Calu3 (cell line): ENCODE data around the gene CARMIL1. TPM values are rescaled to one million over a fixed set of nuclear protein-coding genes. Genes with fewer than 3 reads are reported as not detected.

ENCODE experiments used
- BruUV-seq: library from RNA; stranded (reverse); fragments of 400-500 nt; replicated peaks from 2 replicates; lab custom pipeline; 2021; lab: Mats Ljungman, UMichigan
- CTCF ChIA-PET: fragments of 300-600 bp; sonication (Branson Sonifier 250); formaldehyde crosslinking; loops from one replicate; lab custom pipeline; 2022; ENCODE audit warnings: antibody characterized with exemption; lab: Charles Lee
- DNase-seq: peaks from one replicate; pipeline ENCODE4 v3.0.0; 2022
- H3K27ac Mint-ChIP-seq: one replicate; pipeline ENCODE4 v1.8.0; 2022; ENCODE audit warnings: mixed read lengths; ENCODE audit not compliant: unreplicated experiment
- H3K27me3 Mint-ChIP-seq: one replicate; pipeline ENCODE4 v1.8.0; 2022; ENCODE audit warnings: mixed read lengths; ENCODE audit not compliant: unreplicated experiment
- H3K36me3 Mint-ChIP-seq: one replicate; pipeline ENCODE4 v1.8.0; 2022; ENCODE audit warnings: mild to moderate bottlenecking, moderate library complexity, mixed read lengths; ENCODE audit not compliant: insufficient read depth, unreplicated experiment
- H3K4me1 Mint-ChIP-seq: one replicate; pipeline ENCODE4 v1.8.0; 2022; ENCODE audit warnings: mild to moderate bottlenecking, low read depth, mixed read lengths; ENCODE audit not compliant: unreplicated experiment
- H3K4me3 Mint-ChIP-seq: one replicate; pipeline ENCODE4 v1.8.0; 2022; ENCODE audit warnings: mild to moderate bottlenecking, low read depth, moderate library complexity, mixed read lengths; ENCODE audit not compliant: unreplicated experiment
- H3K9me3 Mint-ChIP-seq: one replicate; pipeline ENCODE4 v1.8.0; 2022; ENCODE audit warnings: low read depth, mixed read lengths; ENCODE audit not compliant: unreplicated experiment
- intact Hi-C: fragments of 100-400 bp; cut with micrococcal nuclease; formaldehyde crosslinking; loops from one replicate; pipeline ENCODE4 v1.10.0; 2022; ENCODE audit not compliant: unreplicated experiment
- total RNA-seq: library from RNA; stranded (reverse); gene quantifications from 2 replicates; pipeline ENCODE4 v1.2.3, GENCODE V29; 2022
- TF ChIP-seq, protein P1 (sequence below): fragments of 200-600 bp; IDR thresholded peaks from one replicate; pipeline ENCODE4 v1.8.0; 2022; ENCODE audit warnings: antibody characterized with exemption; ENCODE audit not compliant: unreplicated experiment

CARMIL1 gene
- total RNA-seq, 1 experiment from 2014 or later = 92.4 TPM

DNA sequence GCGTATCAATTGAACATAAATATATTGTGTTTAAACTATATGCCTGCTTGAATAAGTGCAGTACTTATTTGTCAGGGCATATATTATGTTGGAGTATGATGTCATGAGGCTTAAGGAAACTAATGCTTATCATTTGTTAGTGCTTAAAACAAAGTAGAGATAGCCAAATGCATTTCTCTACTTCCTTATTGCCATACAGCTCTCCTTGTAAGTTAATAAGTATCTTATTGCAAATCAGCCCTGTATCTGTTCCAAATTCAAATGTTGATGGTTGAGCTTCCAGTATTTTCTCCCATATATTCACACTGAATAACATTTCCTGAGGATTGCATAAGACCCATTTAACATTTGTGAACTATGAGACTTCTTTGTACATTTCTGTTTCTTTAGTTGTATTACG, 57.8 kb downstream of the CARMIL1 start:
- CTCF ChIA-PET = interaction anchor here (0.6 to 2.8 kb wide), 12 partner anchors 9 to 516 kb away, joined by 3 to 16 read pairs (median 4); partner anchors contain the start of gene CARMIL1
- peaks cover 85% of the 10 kb centered on the region for H3K4me1 Mint-ChIP-seq
- H3K27ac Mint-ChIP-seq = peak overlapping the region; percentile 18
- BruUV-seq = no TSS peak
- H3K4me3 Mint-ChIP-seq = peak overlapping the region; percentile 6
- DNase-seq = no peak
- H3K36me3 Mint-ChIP-seq = no peaks in the 10 kb centered on the region
- TF ChIP-seq, protein P1, sequence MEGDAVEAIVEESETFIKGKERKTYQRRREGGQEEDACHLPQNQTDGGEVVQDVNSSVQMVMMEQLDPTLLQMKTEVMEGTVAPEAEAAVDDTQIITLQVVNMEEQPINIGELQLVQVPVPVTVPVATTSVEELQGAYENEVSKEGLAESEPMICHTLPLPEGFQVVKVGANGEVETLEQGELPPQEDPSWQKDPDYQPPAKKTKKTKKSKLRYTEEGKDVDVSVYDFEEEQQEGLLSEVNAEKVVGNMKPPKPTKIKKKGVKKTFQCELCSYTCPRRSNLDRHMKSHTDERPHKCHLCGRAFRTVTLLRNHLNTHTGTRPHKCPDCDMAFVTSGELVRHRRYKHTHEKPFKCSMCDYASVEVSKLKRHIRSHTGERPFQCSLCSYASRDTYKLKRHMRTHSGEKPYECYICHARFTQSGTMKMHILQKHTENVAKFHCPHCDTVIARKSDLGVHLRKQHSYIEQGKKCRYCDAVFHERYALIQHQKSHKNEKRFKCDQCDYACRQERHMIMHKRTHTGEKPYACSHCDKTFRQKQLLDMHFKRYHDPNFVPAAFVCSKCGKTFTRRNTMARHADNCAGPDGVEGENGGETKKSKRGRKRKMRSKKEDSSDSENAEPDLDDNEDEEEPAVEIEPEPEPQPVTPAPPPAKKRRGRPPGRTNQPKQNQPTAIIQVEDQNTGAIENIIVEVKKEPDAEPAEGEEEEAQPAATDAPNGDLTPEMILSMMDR = no peak
- no peaks in the 10 kb centered on the region for H3K9me3 Mint-ChIP-seq
- intact Hi-C loops = loop anchor here (5.0 kb wide), 1 partner anchor 150 kb away; no protein-coding TSS in a partner anchor
- H3K27me3 Mint-ChIP-seq = no peaks in the 10 kb centered on the region

DNA sequence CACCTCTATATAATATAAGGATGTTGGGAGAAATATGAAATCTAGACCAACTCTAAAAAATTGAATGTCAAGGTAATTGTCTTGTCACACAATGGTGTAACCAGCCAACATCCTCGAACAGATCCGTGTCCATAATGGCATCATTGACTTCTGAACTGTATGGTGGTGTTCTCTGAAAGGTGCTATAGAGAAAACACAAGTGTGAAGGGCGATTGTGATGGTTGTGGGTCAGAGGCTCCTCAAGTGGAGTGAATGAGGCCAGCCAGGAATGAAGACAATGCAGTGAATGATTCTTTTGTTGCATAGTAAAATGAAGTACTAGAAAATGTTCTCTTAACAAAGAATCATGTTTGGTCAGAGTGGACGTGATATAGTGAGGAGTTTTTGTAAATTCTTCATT, 58.3 kb downstream of the CARMIL1 start:
- Mint-ChIP-seq H3K27ac (peak overlapping the region; percentile 18), H3K27me3 (no peaks in the 10 kb centered on the region), H3K4me3 (peak overlapping the region; percentile 6), H3K36me3 (no peaks in the 10 kb centered on the region), H3K9me3 (no peaks in the 10 kb centered on the region), H3K4me1 (peaks cover 83% of the 10 kb centered on the region)
- TF ChIP-seq, protein P1 = no peak
- no peak for DNase-seq
- BruUV-seq = no TSS peak
- CTCF ChIA-PET = interaction anchor here (0.7 to 2.8 kb wide), 7 partner anchors 9 to 295 kb away, joined by 3 to 16 read pairs (median 5); partner anchors contain the start of gene CARMIL1
- intact Hi-C loops = loop anchor here (5.0 kb wide), 1 partner anchor 150 kb away; no protein-coding TSS in a partner anchor

DNA sequence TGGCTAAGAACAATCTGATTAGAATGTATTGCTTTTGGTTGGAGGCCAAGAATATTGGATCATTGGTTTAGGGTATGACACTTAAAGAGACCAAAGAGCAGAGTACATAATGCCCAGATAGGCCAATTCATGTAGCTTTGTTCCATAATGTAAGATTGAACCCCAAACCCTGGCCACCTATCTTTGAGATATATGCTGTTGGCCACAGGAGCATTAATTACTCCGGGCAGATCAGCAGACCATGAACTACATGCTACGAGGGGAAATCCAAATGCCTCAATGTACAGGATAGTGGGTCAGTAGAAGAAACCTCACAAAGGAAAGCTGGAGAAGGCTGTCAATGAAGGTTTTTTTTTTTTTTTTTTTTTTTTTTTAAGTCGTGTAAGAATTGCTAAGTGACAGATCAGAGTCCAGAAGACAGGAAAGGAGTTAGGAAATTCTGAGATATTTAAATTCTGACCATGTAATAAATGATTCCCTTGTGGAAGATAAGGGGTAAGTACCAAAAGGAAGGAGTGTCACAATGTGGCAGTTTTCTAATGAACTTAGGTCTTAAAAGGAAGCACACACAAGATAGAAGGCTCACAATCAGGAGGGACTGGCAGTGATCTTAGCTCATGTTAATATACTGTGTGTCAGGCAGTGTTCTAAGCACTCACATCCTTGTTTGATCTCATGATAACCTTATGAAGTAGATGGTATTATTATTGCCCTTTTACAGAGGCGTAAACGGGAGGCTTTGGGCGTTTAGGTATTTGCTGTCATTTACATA, 61.4 kb downstream of the CARMIL1 start:
- H3K27ac Mint-ChIP-seq = no peak overlapping the region
- H3K9me3 Mint-ChIP-seq = no peaks in the 10 kb centered on the region
- H3K36me3 Mint-ChIP-seq = no peaks in the 10 kb centered on the region
- DNase-seq = no peak
- TF ChIP-seq, protein P1 = no peak
- H3K27me3 Mint-ChIP-seq = no peaks in the 10 kb centered on the region
- CTCF ChIA-PET = interaction anchor here (0.5 to 2.4 kb wide), 4 partner anchors 49 to 224 kb away, joined by 3 to 8 read pairs (median 5); no protein-coding TSS in a partner anchor
- intact Hi-C loops = no loop called here
- H3K4me3 Mint-ChIP-seq = no peak overlapping the region
- peaks cover 63% of the 10 kb centered on the region for H3K4me1 Mint-ChIP-seq
- BruUV-seq = no TSS peak

DNA sequence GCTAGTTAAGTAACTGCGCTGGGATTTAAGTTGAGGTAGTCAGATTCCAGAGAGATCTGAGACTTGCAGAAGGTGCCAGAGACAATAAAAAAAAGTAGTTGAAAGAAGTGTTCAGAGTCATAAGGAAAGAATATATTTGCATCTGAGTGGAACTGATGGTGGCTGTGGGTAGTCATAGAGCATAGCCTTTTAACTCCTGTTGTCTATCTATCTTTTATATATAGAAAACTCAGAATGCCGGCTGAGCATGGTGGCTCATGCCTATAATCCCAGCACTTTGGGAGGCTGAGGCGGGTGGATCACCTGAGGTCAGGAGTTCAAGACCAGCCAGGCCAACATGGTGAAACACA, 62.0 kb downstream of the CARMIL1 start:
- Mint-ChIP-seq H3K9me3 (no peaks in the 10 kb centered on the region), H3K27ac (no peak overlapping the region), H3K27me3 (no peaks in the 10 kb centered on the region), H3K4me3 (no peak overlapping the region), H3K4me1 (peaks cover 58% of the 10 kb centered on the region), H3K36me3 (no peaks in the 10 kb centered on the region)
- DNase-seq = no peak
- CTCF ChIA-PET = interaction anchor here (0.5 to 2.4 kb wide), 3 partner anchors 49 to 149 kb away, joined by 3 to 8 read pairs (median 7); no protein-coding TSS in a partner anchor
- intact Hi-C loops = no loop called here
- TF ChIP-seq, protein P1 = no peak
- no TSS peak for BruUV-seq
